Measurements from ENCODE around the gene CT45A7. TPM values are rescaled to one million over a fixed set of nuclear protein-coding genes. Genes with fewer than 3 reads are reported as not detected.
"Not testable (repeated sequence)": the region's sequence is repeated elsewhere in the genome, so short reads cannot be mapped to it uniquely, and the experiment has no call there.

CT45A7 gene
- total RNA-seq, result not detected

- TF ChIP-seq CTCF (IDR thresholded peaks at IDR 0.05; ENCODE audit: low read depth), result not testable (repeated sequence)
These were observed at the start of gene CT45A7 for GRCh38 chrX:135837180-135837579. CT45A7 (minus strand) TSS chrX:135837280; CDS start chrX:135833533, 3,747 bp downstream.

GRCh38 chrX:135871712-135872111, 34.6 kb upstream of the CT45A7 start, which contains the start of gene CT45A9:
CT45A9 (minus strand) TSS chrX:135871812; CDS start chrX:135868061, 3,751 bp downstream.
- TF ChIP-seq CTCF (IDR thresholded peaks at IDR 0.05; ENCODE audit: low read depth), result not testable (repeated sequence)

GRCh38 chrX:135854438-135854837, 17.4 kb upstream of the CT45A7 start, which contains the start of gene CT45A8:
CT45A8 (minus strand) TSS chrX:135854538; CDS start chrX:135850783, 3,755 bp downstream.
- TF ChIP-seq CTCF (IDR thresholded peaks at IDR 0.05; ENCODE audit: low read depth), result not testable (repeated sequence)

- TF ChIP-seq CTCF (IDR thresholded peaks at IDR 0.05; ENCODE audit: low read depth), result not testable (repeated sequence)
These were observed 17.2 kb downstream of the CT45A7 start, which contains the start of gene CT45A2 for GRCh38 chrX:135819912-135820311. CT45A2 (minus strand) TSS chrX:135820012; CDS start chrX:135816265, 3,747 bp downstream.

GRCh38 chrX:135802687-135803086, 34.4 kb downstream of the CT45A7 start, which contains the start of gene CT45A6:
CT45A6 (minus strand) TSS chrX:135802787; CDS start chrX:135798993, 3,794 bp downstream.
- TF ChIP-seq CTCF (IDR thresholded peaks at IDR 0.05; ENCODE audit: low read depth), result not testable (repeated sequence)

- TF ChIP-seq CTCF (IDR thresholded peaks at IDR 0.05; ENCODE audit: low read depth), result not testable (repeated sequence)
These were observed 51.7 kb downstream of the CT45A7 start, which contains the start of gene CT45A5 for GRCh38 chrX:135785403-135785802. CT45A5 (minus strand) TSS chrX:135785503; CDS start chrX:135781729, 3,774 bp downstream.

Other genes with a start within 250 kb of the CT45A7 start
- not detected for gene CT45A1, start 123.6 kb downstream of the CT45A7 start, total RNA-seq
- not detected for gene CT45A3, start 69.1 kb downstream of the CT45A7 start, total RNA-seq
- not detected for gene CT45A5, start 51.8 kb downstream of the CT45A7 start, total RNA-seq
- gene CT45A6, start 34.5 kb downstream of the CT45A7 start, total RNA-seq, result not detected
- not detected for gene CT45A2, start 17.3 kb downstream of the CT45A7 start, total RNA-seq
- not detected for gene CT45A8, start 17.3 kb upstream of the CT45A7 start, total RNA-seq
- not detected for gene CT45A9, start 34.5 kb upstream of the CT45A7 start, total RNA-seq
- not detected for gene CT45A10, start 56.2 kb upstream of the CT45A7 start, total RNA-seq
- gene SAGE1, start 56.4 kb upstream of the CT45A7 start, total RNA-seq, result not detected
- gene MMGT1, start 136.7 kb upstream of the CT45A7 start, total RNA-seq, result 10 to 100 TPM; 30.5 to 55.6 (median 35.5) TPM
- 10 to 100 TPM; 17.1 to 24.0 (median 18.6) TPM for gene SLC9A6, start 148.2 kb upstream of the CT45A7 start, total RNA-seq

Data from subcutaneous adipose tissue (tissue), 4 donors.